HG02981 (cell line): ENCODE data around the gene C2orf81.

Experiments
- ATAC-seq: cut with Tn5 transposase; IDR thresholded peaks from one replicate; pipeline ENCODE4 v1.9.1; 2021; ENCODE audit warnings: mild to moderate bottlenecking, moderate library complexity; ENCODE audit not compliant: unreplicated experiment

The C2orf81 gene

DNA sequence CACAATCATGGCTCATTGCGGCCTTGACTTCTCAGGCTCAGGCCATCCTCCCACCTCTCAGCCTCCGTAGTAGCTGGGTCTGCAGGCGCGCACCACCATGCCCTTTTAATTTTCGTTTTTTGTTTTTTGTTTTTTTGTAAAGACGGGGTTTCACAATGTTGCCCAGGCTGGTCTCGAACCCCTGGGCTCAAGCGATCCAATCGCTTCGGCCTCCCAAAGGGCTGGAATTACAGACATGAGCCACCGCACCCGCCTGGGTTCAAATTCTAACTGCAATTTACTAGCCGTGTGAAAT lies 29.0 kb downstream of the C2orf81 start:
- ATAC-seq = no peak

- peak; percentile 62 for ATAC-seq
Measured at GRCh38 chr2:74391580-74392448, 29.6 kb downstream of the C2orf81 start.

GRCh38 chr2:74391209-74391579 lies 30.2 kb downstream of the C2orf81 start:
- peak; percentile 25 for ATAC-seq

GRCh38 chr2:74390606-74391005 lies 30.8 kb downstream of the C2orf81 start:
- no peak for ATAC-seq

DNA sequence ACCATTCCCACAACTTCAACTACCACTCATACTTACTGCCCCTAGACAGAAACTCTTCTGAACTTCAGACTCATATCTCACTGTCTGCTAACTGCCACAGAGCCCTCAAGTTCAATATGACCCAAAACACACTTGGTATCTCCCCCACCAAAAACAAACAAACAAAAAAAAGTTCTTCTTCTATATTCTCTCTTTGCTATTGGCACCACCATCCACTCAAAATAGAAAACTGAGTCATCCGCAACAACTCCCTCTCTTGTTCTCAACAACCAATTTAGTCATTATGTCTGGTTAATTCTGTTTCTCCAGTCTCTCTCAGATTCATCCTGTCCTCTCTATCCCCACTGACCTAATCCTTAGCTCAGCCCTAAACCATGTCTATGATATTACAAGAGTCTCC lies 34.1 kb downstream of the C2orf81 start:
- no peak for ATAC-seq

DNA sequence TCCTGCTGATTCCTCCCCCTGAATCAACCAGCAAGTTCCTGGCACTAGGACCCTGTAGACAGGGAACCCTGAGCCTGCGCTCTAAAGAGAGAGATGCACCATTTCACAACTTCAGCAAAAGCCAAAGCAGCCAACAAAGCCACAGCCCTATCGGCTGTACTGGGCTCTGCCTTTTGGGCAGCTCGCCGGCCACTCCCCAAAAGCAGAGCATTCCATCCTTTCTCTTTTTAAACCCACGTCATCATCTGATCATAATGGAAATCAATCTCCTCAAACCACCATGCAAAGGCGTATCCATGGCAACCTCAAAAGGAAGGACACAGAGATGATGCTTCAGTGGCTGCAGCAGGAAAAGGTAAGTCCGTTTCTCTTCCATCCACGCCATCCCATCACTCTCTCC lies 36.0 kb downstream of the C2orf81 start:
- ATAC-seq = no peak

- no peak for ATAC-seq
Measured at GRCh38 chr2:74384051-74384450, 37.4 kb downstream of the C2orf81 start.

DNA sequence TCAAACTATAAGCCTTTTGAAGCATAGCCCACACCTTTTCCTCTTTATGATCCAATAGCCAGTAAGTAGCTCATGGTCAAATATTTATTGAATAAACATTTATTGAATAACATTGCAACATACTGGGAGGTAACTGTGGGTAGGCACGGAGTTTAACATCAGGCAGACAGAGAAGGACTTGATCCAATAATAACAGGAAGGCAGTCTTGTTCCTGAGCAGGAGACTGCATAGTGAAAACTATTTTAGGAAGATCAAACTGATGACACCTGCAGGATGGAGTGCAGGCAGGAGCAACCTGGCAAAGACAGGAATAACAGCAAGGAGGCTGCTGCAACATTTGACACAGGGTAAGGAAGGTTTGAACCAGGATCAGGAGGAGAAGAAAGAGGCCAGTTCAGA lies 38.2 kb downstream of the C2orf81 start:
- ATAC-seq = no peak

DNA sequence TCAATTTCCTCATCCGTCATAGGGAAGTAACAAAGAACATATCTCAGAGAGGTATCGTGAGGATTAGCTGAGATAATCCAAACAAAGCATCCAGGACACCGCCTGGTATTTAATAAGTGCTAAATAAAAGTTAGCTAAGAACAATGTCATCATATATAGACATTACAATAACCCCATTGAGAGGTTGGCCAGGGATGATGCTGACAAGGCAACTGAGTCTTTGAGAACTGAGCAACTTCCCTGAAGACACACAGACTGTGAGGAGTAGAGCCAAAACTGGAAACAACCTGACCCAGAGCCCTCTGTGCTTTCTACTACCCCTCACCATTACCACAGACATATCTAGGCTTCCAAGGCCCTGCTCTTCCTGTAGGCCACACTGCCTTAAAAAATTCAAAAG lies 39.7 kb downstream of the C2orf81 start:
- no peak for ATAC-seq

GRCh38 chr2:74379851-74380789 lies 41.3 kb downstream of the C2orf81 start, which contains the start of gene DCTN1:
Gene DCTN1, minus strand, starts transcription at chr2:74380311. Its CDS starts 274 bp downstream, at chr2:74380037.
- ATAC-seq = no peak

DNA sequence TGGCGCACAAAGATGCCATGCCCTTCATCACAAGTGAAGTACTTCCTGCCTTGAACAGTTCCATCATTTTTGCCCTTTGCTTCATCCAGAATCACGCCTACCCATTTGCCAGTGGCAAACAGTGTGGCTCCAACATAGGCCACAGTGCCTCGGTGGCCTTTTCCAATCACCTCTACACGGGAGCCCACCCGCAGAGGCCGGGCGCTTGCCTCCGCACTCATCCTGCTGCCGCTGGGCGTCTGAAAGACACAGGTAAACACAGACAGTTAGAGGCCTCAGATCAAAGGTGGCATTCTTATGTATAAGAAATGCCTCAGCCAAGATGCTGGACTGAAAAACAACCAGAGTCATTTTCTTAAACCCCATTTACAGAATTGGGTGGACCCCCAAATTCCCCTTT lies 43.4 kb downstream of the C2orf81 start:
- ATAC-seq = no peak

- ATAC-seq = no peak
Measured at GRCh38 chr2:74375838-74376237, 45.6 kb downstream of the C2orf81 start.

- no peak for ATAC-seq
Measured at GRCh38 chr2:74374509-74375205, 46.8 kb downstream of the C2orf81 start.

DNA sequence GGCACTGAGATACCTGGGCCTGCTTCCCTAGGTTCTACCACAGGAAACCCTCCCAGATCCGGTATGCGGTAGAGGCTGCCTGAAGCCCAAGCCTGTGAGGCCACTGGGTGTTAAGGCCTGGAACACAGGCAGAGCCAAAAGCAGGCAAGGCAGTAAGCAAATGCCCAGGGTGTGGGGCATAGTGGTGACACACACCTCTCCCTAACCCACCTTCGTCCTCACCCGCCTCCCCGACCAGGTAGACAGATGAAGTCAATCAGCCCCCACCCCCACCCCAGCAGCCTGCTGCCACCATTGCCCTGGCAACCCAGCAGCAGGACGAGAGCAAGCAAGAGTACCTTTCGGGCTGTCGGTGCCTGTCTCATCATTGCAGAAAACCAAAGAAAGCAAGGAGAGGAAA lies 47.4 kb downstream of the C2orf81 start:
- ATAC-seq = no peak

GRCh38 chr2:74373221-74373676 lies 48.2 kb downstream of the C2orf81 start:
- ATAC-seq = no peak

DNA sequence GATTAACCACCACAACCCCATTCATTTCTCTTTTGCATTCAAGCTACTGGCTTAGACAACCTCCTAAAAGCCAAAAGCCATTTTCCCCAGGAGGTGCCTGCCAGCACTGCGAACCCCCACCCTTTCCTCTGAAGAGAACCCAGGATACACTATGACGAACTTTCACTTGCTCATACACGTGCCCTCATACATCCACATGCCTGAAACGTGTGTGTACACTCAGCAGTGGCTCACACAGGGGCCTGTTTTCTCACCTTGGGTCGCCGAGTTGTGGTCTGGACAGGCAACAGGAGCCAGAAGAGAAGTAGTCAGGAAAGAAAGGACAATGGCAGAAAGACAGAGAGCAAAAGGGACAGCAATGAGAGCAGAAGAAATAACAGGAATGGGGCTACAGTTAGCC lies 48.7 kb downstream of the C2orf81 start:
- ATAC-seq = no peak

DNA sequence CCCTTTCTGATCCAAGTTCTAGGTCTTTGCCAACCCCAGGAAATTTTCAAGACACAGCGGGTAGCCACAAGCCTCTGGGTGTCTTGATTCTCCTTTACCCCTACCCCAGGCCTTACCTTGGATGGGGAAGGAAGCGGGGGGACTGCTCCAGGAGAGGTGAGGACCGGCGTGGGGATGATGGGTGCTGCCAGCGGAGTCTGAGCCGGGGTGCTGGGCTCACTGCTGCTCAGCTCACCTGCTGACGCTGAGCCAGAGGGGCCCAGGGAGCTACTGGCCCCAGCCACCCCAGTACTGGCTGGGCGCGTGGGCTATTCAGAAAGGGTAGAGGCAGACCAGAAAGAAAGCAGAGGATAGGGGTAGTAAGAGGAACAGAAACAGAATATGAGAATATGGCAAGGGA lies 50.0 kb downstream of the C2orf81 start:
- no peak for ATAC-seq

- ATAC-seq = no peak
Measured at GRCh38 chr2:74369976-74370375, 51.4 kb downstream of the C2orf81 start.

DNA sequence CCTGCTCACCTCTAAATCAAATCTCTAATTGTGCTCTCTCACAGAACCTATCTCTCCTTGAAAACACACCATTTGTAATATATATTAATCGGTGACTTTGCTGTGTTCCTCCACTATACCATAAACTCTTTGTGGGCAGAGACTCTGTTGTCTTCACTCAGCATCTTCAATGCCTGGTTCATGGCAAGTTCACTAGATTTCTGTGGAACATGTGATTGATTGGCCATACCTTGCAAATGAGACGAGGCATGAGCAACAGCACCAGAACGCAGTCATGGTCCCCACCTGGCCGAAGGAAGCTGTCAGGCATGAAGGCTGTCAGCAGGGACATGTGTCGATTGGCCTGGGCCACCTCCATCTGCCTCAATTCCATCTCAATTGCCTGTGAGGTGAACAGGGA lies 52.9 kb downstream of the C2orf81 start:
- ATAC-seq = no peak

DNA sequence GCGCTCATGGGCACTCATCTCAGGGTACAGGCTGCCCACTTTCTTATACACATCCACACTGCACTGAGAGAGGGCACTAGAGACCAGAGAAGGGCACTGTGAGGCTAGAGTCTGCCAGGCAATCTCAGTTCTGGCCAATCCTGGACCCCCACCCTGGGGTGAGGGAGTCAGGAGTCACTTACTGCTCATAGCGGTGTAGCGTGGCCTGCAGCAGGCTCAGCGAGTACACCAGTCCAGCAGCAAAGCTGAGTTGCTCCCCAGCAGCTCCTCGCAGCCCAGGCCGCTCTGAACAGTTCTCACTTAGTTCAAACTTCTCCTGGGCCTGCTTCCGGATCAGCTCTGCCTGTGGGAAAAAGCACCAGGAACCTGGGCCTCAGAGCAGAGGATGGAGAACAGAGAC lies 53.6 kb downstream of the C2orf81 start:
- no peak for ATAC-seq

DNA sequence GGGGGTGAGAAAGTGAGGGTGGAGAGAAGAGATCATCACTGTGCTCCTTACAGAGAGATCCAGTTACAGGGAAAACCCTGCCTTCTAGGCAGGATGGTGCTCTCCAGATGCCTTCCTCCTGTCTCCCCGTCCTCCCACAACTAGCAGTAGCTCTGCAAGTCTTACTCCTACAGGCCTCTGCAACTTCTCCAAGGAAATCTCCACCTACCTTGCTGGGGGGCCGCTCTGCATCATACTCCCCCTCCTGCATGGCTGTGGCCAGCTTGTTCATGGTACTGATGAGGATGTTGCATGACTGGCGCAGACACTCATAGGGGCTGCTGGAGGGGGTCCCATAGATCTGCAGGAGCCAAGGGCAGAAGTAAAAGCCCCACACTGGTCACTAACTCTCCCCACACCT lies 55.4 kb downstream of the C2orf81 start:
- ATAC-seq = no peak
